HG02571 (cell line): ENCODE results near the gene EZH2.

Experiments used
- ATAC-seq: cut with Tn5 transposase; IDR thresholded peaks from one replicate; pipeline ENCODE4 v1.9.1; 2021; ENCODE audit warnings: mild to moderate bottlenecking, moderate library complexity; ENCODE audit not compliant: unreplicated experiment

Gene EZH2

GRCh38 chr7:148884049-148884298 is at the start of gene EZH2:
Gene EZH2 (minus strand): TSS chr7:148884291. CDS start chr7:148847298, 36,993 bp downstream.
- ATAC-seq, result peak; percentile 25

GRCh38 chr7:148931470-148931869 is 47.4 kb upstream of the EZH2 start:
- no peak for ATAC-seq

DNA sequence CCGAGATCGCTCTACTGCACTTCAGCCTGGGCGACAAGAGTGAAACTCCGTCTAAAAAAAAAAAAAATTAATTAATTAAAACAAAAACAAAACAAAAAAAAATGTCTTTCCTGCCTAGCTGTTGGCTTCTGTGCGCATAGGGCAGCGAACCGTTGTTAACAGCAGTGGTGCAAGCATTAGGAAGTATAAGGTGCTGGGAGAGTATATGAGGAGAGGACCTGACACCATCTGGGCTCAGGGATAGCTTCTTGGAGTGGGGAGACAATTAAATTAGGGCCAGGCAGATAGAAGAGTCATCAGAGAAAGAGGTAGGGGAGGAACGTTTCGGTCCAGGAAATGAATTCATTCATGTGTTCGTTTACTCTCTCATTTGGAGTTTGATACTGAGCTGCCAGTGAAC is 46.2 kb upstream of the EZH2 start:
- ATAC-seq, result no peak

DNA sequence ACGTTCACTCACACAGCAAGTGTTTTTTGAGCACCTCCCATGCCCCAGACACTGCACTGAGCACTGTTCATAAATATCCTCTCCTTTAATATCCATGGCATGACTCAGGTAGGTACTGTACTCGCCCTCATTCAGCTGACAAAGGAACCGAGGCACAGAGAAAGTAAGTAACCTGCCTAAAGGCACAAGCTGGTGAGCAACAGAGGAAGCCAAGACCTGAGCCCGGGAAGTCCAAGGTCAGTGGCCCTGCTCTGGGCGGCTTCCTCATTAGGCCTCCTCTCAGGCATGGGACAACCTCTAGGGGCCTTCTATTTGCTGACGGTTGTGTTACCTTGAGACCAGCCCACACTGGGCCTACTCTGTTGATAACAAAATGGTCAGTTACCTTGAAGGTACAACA is 45.1 kb upstream of the EZH2 start:
- ATAC-seq, result no peak

- ATAC-seq, result no peak
These were observed 43.3 kb upstream of the EZH2 start for GRCh38 chr7:148927123-148928045.

DNA sequence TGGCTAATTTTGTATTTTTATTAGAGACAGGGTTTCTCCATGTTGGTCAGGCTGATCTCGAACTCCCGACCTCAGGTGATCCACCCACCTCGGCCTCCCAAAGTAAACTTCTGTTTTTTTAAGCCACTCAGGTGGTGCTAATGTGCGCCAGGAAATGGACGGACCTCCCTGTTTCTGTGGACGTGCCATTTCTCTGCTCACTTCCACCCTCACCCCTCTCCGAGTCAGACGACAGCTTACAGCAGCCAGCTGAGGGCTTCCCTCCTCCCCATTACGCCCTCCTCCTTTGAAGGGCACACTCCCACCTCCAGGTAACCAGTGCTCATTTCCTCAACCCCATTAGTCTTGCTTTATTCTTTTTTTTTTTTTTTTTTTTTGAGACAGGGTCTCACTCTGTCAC is 41.7 kb upstream of the EZH2 start:
- no peak for ATAC-seq

DNA sequence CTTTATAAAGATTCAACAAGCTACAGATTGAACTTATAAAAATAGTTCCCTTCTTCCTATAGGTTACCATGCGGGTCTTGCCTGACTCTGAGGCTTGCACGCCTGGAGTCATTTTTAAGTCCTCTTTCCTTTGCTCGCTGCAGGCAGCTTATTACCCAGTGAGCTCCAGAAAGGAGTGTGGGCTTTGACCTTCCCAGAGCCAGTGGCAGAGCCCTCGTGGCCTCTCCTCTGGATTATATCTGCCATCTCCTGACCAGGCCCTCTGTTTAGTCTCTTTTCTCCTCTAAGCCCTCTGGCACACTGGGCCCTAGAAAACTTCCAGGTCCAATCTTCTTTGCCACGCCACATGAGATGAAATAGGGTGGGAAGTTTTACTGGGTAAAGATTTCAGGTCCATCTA is 39.9 kb upstream of the EZH2 start:
- no peak for ATAC-seq

GRCh38 chr7:148921806-148922205 is 37.7 kb upstream of the EZH2 start:
- ATAC-seq, result no peak

DNA sequence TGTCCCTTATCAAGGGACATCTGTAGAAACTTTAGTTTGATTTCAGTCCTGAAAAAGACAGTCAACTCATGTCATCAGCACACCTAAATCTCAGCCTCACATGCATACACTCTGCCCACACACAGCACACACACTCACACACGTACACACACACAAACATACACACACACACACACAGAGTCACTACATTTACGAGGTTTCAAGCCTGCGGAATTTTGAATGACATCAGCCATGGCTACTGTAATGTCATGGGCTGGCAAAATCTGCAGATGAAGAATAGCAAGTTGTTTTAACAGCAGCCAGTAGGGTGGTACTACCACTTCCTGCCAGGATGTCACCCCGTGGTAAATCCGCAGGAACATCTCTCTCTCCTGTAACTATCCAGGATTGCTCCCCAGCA is 37.1 kb upstream of the EZH2 start:
- no peak for ATAC-seq

DNA sequence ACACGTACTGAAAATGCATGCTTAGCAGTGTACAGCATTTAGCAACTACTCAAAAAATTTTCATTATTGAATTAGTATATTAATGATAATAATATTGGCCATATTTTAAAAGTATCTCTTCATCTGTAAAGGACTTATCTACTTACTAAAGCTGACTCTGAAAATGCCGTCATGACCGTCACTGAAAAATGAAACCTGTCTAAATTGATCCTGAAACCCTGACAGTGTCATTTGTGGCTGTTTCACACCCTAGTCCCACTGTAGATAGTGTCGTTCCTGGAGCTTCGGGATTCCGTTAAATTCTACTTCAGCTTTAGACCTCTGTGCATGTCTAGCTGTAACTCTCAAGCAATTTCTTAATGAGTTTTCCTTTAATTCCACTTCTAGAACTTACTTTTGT is 35.8 kb upstream of the EZH2 start:
- ATAC-seq, result peak; percentile 81

GRCh38 chr7:148918058-148918596 is 34.0 kb upstream of the EZH2 start:
- ATAC-seq, result no peak

- ATAC-seq, result no peak
These were observed 32.1 kb upstream of the EZH2 start for GRCh38 chr7:148916186-148916585.

GRCh38 chr7:148915211-148915610 is 31.1 kb upstream of the EZH2 start:
- no peak for ATAC-seq

GRCh38 chr7:148914208-148914777 is 30.2 kb upstream of the EZH2 start:
- peak; percentile 62 for ATAC-seq

DNA sequence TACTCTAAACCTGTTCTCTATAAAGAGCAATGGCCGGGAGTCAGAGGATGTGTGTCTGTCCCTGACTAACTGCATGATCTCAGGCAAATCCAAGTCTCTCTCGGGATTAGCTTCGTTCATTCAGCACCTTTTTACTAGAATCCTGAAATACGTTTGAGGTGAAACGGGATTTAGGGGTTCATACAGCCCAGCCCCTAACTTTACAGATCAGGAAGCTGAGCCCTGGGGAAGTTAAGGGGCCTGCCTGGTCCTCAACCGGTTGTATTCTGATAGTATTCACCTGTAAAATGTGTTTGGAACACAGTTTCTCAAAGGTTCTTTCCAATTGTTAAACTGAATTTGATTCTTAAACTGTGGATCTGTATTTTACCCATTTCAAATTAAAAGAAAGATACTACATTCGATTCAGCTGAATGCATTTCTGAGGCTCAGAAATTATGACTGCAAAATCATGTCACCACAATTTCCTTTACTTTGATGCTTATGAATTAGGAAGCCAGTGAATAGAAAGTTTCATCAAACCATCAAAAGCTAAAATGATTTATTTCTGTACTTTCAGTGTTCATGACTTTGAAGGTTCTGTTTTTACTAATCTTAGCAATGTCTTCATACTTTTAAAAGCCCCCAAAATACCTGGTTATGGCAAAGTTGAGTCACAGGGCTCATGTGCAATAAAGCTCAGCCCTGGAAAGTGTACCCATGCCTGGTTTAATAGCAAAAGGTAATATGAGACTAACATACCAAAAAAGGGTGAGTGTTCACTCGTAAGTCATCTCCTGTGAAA is 28.9 kb upstream of the EZH2 start:
- ATAC-seq, result peak; percentile 39

DNA sequence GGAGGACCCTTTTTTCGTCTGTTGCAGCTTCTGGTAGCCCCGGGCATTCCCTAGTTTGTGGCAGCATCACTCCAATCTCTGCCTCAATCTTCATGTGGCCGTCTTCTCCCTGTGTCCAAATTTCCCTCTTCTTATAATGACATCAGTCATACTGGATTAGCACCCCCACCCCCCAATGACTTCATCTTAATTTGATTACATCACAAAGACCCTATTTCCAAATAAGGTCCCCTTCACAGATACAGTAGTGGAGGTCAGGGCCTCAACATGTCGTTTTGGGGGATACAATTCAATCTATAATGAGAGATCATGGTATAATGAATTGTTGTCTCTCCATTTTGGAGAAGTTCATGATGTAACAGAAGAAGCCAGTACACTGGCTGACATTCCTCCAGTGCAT is 28.1 kb upstream of the EZH2 start:
- no peak for ATAC-seq

GRCh38 chr7:148911626-148912025 is 27.5 kb upstream of the EZH2 start:
- no peak for ATAC-seq

GRCh38 chr7:148909568-148909967 is 25.5 kb upstream of the EZH2 start:
- ATAC-seq, result no peak

DNA sequence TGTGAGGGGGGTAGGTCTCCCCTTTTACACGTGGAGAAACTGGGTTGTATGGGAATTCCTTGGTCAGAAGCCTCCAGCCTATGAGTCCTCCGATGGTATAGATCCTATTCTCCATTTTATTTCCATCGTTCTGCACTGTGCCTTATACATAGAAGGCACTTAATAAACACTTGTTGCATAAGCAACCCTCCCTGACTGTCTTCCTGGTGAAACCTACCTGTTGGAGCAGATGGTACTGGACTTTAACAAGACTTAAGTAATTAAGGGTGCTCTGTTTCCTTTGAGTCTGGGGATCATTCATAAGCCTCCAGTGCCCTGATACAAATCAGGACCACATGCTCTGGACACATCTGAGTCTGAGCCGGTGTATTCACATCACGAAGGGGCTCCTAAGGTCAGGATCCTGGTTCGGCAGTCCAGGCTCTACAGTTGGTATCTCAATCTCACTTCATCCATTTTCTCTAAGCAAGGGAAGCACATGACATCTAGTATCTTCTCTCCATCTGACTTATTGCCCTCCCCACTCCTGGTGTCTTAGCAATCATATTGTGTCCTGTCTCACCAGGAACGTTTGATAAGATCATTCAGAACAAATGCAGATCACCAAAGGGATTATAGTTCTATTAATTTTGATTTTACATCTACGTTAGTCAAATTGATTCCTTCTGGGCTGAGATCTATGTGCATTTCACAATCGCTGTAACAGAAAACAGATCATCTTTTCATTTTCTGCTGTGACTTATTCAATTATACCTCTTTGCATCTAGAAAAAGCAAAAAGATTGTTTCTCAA is 22.8 kb upstream of the EZH2 start:
- no peak for ATAC-seq

GRCh38 chr7:148905093-148905666 is 21.1 kb upstream of the EZH2 start:
- no peak for ATAC-seq

DNA sequence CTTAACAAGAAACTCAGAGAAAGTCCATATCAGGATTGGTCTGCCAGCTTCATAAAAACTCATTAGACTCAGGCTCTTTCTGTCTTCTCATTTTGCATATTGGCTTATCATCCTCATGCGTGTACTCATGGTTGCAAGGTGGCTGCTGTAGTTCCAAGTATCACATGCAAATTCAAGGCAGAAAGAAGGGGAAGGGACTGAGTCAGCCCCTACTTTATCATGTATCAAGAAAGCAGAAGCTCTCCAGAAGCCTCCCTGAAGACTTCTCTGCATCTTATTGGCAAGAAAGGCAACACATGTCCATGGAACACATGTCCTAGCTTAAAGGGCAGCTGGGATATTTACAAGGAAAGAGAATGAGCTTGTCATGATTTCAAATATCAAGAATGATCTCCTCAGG is 19.4 kb upstream of the EZH2 start:
- no peak for ATAC-seq
